ENCODE measurements around the gene ALB. TPM values are rescaled to one million over a fixed set of nuclear protein-coding genes. Genes with fewer than 3 reads are reported as not detected.

ALB gene
- total RNA-seq, 1 donor from 2014 or later = 0.70 TPM

DNA sequence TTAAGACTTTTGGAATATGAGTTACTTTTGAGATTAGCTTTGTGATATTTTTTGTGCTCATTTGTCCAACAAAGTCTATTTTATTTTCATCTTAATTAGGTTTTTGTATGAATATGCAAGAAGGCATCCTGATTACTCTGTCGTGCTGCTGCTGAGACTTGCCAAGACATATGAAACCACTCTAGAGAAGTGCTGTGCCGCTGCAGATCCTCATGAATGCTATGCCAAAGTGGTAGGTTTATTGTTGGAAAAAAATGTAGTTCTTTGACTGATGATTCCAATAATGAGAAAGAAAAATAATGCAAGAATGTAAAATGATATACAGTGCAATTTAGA, 10.8 kb downstream of the ALB start:
- Mint-ChIP-seq H3K27me3 (ENCODE audit: low read depth) (no peaks in the 10 kb centered on the region), H3K4me1 (peaks cover 3% of the 10 kb centered on the region), H3K27ac (ENCODE audit: unreplicated experiment) (no peak overlapping the region), H3K36me3 (ENCODE audit: low read depth) (no peaks in the 10 kb centered on the region), H3K9me3 (no peaks in the 10 kb centered on the region), H3K4me3 (no peak overlapping the region)
- DNase-seq (ENCODE audit: low read depth, low spot score) = no peak
- TF ChIP-seq, protein P1, sequence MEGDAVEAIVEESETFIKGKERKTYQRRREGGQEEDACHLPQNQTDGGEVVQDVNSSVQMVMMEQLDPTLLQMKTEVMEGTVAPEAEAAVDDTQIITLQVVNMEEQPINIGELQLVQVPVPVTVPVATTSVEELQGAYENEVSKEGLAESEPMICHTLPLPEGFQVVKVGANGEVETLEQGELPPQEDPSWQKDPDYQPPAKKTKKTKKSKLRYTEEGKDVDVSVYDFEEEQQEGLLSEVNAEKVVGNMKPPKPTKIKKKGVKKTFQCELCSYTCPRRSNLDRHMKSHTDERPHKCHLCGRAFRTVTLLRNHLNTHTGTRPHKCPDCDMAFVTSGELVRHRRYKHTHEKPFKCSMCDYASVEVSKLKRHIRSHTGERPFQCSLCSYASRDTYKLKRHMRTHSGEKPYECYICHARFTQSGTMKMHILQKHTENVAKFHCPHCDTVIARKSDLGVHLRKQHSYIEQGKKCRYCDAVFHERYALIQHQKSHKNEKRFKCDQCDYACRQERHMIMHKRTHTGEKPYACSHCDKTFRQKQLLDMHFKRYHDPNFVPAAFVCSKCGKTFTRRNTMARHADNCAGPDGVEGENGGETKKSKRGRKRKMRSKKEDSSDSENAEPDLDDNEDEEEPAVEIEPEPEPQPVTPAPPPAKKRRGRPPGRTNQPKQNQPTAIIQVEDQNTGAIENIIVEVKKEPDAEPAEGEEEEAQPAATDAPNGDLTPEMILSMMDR (conservative IDR thresholded peaks at IDR 0.05) = no peak

- DNase-seq (ENCODE audit: low read depth, low spot score) = no peak
- no peaks in the 10 kb centered on the region for H3K9me3 Mint-ChIP-seq
- H3K4me1 Mint-ChIP-seq = peaks cover 3% of the 10 kb centered on the region
- H3K27me3 Mint-ChIP-seq (ENCODE audit: low read depth) = no peaks in the 10 kb centered on the region
- H3K36me3 Mint-ChIP-seq (ENCODE audit: low read depth) = no peaks in the 10 kb centered on the region
- TF ChIP-seq, protein P1 (conservative IDR thresholded peaks at IDR 0.05) = no peak
- H3K27ac Mint-ChIP-seq (ENCODE audit: unreplicated experiment) = no peak overlapping the region
- no peak overlapping the region for H3K4me3 Mint-ChIP-seq
These were observed 11.7 kb downstream of the ALB start for GRCh38 chr4:73415807-73416238.

- DNase-seq (ENCODE audit: low read depth, low spot score) = no peak
- no peak overlapping the region for H3K27ac Mint-ChIP-seq (ENCODE audit: unreplicated experiment)
- H3K27me3 Mint-ChIP-seq (ENCODE audit: low read depth) = no peaks in the 10 kb centered on the region
- H3K36me3 Mint-ChIP-seq (ENCODE audit: low read depth) = no peaks in the 10 kb centered on the region
- H3K4me1 Mint-ChIP-seq = peaks cover 3% of the 10 kb centered on the region
- no peak overlapping the region for H3K4me3 Mint-ChIP-seq
- TF ChIP-seq, protein P1 (conservative IDR thresholded peaks at IDR 0.05) = no peak
- no peaks in the 10 kb centered on the region for H3K9me3 Mint-ChIP-seq
These were observed 12.5 kb downstream of the ALB start for GRCh38 chr4:73416423-73417087.

DNA sequence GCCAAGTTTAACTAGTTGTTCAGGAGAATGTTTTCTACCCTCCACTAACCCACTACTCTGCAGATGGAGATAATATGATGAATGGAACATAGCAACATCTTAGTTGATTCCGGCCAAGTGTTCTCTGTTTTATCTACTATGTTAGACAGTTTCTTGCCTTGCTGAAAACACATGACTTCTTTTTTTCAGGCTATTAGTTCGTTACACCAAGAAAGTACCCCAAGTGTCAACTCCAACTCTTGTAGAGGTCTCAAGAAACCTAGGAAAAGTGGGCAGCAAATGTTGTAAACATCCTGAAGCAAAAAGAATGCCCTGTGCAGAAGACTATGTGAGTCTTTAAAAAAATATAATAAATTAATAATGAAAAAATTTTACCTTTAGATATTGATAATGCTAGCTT, 13.3 kb downstream of the ALB start:
- Mint-ChIP-seq H3K27me3 (ENCODE audit: low read depth) (no peaks in the 10 kb centered on the region), H3K36me3 (ENCODE audit: low read depth) (no peaks in the 10 kb centered on the region), H3K4me3 (no peak overlapping the region), H3K9me3 (no peaks in the 10 kb centered on the region), H3K27ac (ENCODE audit: unreplicated experiment) (no peak overlapping the region), H3K4me1 (peaks cover 3% of the 10 kb centered on the region)
- DNase-seq (ENCODE audit: low read depth, low spot score) = no peak
- TF ChIP-seq, protein P1 (conservative IDR thresholded peaks at IDR 0.05) = no peak

DNA sequence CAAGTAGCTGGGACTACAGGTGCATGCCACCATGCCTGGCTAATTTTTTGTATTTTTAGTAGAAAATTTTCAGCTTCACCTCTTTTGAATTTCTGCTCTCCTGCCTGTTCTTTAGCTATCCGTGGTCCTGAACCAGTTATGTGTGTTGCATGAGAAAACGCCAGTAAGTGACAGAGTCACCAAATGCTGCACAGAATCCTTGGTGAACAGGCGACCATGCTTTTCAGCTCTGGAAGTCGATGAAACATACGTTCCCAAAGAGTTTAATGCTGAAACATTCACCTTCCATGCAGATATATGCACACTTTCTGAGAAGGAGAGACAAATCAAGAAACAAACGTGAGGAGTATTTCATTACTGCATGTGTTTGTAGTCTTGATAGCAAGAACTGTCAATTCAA, 13.9 kb downstream of the ALB start:
- TF ChIP-seq, protein P1 (conservative IDR thresholded peaks at IDR 0.05) = no peak
- H3K27ac Mint-ChIP-seq (ENCODE audit: unreplicated experiment) = no peak overlapping the region
- H3K9me3 Mint-ChIP-seq = no peaks in the 10 kb centered on the region
- H3K36me3 Mint-ChIP-seq (ENCODE audit: low read depth) = no peaks in the 10 kb centered on the region
- no peak for DNase-seq (ENCODE audit: low read depth, low spot score)
- no peaks in the 10 kb centered on the region for H3K27me3 Mint-ChIP-seq (ENCODE audit: low read depth)
- peaks cover 3% of the 10 kb centered on the region for H3K4me1 Mint-ChIP-seq
- no peak overlapping the region for H3K4me3 Mint-ChIP-seq
